NCI-H748 (cell line): Measurements from ENCODE around the gene ITPRID1.

Experiments used
- DNase-seq: peaks from one replicate; lab custom pipeline; 2025; ENCODE audit not compliant: unreplicated experiment; lab: John Stamatoyannopoulos, UW

Gene ITPRID1

DNA sequence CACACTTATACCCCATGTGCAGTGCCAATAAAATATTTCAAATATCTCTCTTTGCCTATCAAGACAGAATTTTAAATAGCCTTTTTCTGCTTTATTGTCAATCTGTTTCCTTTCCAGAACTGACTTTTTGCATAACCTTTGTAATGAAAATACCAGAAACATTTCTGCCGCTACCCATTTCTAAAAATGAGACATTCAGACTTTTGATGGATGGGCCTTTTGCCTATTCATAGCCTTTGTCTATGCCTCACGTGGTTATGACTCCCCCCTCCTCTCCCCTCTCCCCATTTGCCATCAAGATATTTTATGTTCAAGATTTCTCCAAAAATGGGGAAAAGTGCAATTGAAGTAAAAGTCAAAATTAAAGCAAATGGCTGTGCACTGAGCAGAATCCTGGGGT lies 179.0 kb downstream of the ITPRID1 start:
- DNase-seq: no peak

DNA sequence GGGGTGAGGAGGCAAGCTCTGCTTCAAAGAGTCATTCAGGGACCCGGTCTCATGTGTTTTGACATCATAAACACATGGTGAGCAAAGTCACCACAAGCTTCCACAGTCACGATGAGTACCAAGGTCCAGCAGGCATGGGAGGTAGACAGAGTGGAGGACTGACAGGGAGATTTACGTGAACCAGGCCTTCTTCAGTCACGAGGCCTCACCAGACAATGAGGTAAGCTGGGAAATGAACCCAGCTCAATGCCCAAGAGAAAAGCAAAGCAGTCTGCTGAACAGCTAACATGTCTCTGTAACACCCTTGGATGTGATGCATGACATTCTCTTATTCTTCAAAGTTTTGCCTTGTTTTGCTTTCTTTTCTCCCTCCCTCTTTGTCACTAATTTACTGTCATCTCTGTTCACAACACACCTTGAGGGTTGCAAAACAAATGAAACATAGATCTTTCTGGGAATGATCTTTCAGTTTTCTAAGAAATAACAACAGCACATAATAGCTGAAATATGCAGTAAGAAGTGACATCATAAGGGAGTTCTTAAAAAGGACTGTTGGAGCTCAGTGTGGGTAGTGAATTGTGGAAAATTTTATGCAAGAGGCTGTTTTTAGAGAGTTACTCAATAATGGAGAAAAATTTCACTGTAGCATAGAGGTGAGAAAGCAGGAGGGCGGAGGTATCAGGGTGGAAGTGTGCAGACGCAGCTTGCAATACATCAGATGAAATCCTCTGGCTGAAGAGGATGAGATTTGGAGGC lies 182.1 kb downstream of the ITPRID1 start:
- DNase-seq: no peak

DNA sequence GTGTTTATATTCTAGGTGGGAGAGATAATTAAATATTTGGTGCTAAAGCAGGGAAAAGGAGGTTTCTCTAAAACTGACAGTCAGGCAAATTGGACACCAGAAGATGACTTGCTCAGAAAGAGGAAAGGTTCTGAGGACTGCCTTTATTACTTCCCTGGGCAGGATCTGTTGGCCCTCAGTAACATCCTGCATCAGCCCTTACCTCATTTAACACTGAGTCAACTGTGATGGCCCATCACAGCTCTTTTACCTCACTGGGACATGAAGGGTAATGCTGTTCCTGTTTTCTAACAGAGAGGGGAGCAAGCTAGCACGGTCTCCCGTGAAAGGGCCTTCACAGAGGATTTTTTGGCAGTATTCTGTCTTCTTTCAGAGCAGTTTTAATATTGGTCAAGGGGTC lies 185.2 kb downstream of the ITPRID1 start:
- DNase-seq: no peak

DNA sequence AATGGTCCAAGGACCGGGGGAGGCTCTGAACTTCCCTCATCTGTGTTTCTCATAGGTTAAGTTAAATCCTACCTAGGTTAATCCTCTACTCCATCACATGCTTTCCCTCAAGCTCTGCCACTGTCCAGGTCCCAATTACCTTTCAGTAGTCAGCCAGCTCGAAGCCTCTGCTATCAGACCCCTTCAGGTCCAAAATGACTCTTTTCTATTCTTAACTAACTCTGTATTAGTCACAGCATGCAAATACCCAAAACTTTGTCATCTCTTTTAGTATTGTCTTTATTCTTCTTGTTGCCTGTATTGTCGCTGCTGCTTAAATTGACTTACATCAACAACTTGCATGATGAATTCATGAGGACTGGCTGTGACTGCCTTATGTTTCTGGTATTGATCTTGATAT lies 188.5 kb downstream of the ITPRID1 start:
- no peak for DNase-seq

DNA sequence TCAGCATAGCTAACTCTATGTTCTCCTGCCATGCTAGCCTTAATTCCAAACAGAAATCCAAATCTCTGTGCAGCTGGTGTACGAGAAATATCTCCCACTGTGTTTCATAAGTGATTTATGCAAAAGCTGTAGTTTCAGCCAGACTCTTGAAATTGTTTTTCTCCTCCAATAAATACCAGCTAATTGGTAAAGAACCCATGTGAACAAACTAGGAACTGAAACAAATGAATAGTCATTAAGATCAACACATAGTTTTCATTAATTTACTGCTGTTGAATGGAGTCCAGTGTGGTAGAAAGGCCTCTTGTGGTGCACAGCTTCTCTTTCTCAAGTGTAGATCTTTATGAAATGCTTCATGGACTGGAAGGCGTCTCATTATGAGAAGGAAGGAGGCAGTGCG lies 191.5 kb downstream of the ITPRID1 start:
- DNase-seq: no peak

DNA sequence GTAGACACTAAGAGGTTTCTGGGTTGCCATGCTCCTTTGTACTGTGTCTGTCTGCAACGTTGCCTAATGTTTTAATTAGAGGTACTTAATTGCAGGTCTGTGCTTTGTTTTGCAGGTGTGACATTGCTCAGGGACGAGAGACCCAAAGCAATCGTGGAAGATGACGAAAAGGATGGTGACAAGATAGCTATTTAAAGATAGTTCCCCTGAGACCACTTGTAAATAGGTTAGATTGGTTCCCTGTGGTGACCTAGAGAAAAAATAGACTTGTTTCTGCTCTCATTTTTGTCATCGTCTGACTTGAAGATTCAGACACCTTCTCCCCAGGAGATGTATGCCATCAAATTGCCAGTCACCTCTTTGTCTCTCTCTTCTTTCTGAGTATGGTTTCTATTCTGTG lies 193.2 kb downstream of the ITPRID1 start:
- peak; percentile 13 for DNase-seq
